CD4-positive, alpha-beta T cell treated with Interleukin-15 for 1 hour (primary cell): ENCODE measurements around the gene ELAVL2.

Experiments used
- DNase-seq: peaks from one replicate; pipeline ENCODE4 v3.0.0-alpha.2; 2020

Gene ELAVL2

DNA sequence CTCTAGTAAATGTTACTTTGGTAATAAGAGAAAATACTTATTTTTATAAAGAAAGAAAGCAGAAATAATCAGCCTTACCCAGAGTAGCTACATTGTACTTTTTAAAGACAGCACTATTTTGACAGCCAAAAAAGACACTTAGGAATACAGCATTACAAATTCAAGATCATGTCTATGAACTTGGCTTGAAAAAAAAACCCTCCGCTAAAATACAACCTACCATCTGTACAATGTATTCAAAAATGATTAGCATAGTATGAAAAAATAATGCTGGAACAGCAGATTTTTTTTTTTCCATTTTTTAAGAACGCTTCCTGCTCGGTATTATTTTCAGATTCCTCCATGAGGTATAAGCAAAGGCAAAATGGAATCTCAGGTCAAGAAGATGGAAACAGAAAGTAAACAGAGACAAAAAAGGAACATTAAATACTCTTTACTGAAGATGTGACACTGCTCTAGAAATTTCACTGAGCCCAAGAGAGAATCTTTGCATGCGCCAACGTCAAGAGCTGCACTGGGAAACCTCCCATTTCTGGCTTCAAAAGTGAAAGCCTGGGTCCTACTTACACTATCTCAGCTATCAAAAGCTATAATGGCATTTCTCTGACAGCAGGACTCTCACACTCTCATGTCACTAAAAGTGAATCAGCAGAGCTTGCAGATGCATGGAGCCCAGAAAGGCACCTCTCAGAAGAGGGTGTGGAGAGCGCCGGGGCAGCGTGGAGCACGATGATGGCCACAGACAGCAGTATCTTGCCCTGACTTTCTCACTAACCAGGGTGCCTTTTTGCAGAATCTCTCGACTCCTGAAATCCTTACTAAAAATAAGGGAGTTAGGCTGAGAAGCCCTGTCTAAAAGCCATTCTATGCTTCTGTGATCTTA is 167.4 kb downstream of the ELAVL2 start:
- DNase-seq = no peak

DNA sequence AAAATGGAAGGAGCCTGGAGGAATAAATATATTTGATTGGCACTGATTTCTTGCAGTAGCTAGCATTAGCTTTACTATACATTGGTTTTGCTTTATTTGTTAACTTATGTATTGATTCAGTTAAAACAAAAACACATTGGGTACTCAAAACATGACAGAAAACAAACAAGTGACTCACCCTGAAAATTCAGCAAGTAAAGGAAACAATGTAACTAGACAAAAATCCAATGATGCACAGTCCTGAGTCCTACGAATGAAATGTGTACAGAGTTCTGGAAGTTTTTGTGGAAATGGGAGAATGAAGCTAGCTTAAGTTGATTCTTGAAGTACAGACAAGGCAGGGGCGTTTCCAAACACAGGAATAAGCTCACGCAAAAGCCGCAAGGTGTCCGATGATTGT is 175.0 kb downstream of the ELAVL2 start:
- DNase-seq = no peak

DNA sequence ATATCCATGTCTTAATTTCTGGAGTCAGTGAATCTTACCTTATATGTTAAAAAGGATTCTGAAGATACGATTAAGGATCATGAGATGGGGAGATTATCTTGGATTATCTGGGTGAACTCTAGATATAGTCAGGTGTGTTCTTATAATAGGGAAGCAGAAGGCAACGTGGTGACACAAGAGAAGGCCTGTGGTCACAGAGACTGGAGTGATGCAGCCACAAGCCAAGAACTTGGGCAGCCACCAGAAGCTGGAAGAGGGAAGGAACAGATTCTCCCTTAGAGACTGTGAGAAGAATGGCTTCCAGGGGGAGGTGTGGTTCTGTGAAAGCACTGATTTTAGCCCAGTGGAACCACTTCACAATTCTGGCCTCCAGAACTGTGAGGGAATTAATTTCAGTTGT is 177.4 kb downstream of the ELAVL2 start:
- no peak for DNase-seq

DNA sequence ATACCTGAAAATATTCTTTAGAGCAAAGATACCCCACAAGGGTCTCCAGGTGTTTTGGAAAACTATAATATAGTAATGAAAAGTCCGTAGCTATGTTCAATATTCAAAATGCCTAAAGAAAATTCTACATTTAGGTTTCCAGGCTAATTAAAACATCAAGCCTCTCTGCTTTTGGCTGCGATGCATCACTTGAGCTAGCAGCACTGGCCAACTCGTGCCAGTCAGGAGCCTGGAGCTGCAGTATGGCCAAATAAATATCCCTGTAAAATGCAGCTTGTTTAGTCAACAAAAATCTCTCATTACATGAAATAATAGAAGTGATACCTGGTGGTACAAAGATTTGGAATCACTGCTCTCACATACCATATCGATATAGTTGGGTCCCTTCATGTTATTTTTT is 181.1 kb downstream of the ELAVL2 start:
- no peak for DNase-seq

DNA sequence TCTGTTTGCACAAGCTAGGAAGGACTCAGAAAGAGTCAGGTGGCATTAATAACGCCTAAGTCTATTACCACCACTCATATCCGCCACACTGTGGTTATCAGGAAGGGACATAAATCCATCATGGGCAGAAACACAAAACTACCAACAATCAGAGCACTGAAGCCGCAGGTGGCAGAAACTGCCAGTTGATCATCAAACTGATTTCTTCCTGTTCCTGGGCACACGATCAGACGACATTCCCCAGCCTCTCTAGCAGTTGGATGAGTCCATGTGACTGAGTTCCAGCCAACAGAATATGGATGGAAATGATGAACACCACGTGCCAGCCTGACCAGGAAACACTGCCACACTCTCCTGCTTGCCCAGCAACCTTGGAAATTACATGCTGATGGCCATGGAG is 181.7 kb downstream of the ELAVL2 start:
- no peak for DNase-seq

DNA sequence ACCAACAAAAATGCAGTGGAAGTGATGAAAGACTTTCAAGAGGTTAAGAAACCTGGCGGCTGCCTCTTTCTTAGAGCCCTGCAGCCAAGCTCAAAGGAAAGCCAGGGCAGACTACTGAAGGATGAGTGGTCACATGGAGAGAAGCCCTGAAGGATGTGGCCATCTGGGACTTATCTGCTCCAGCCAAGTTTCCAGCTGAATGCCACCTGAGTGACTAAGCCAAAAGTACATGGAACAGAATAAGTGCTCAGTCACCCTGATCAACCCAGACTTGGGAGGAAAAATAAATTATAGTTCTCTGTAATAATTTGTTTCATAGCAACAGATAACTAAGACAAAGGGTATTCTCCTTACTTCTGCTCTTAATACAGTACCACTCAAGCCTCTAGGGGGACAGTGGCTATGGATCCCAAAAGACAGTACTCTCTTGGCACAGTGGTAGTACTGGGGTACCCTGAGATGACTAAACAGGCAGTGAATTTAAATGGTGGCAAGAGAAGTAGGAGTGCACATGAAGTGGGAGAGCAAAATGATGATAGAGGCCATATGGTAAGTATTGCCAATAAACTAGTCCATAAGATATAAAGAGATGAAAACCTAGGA is 182.3 kb downstream of the ELAVL2 start:
- DNase-seq = no peak
